Muscle of leg (tissue), 11 donors: Measurements from ENCODE around the gene TMEM161A. TPM values are rescaled to one million over a fixed set of nuclear protein-coding genes. Genes with fewer than 3 reads are reported as not detected.
"Not testable (repeated sequence)": the region's sequence is repeated elsewhere in the genome, so short reads cannot be mapped to it uniquely, and the experiment has no call there.

Experiments used
- DNase-seq: peaks from one replicate; pipeline ENCODE4 v3.0.0; 2013
- H3K27ac ChIP-seq: one replicate; pipeline ENCODE4 v1.5.1; 2013; ENCODE audit warnings: mild to moderate bottlenecking, low read length, control low read depth
- H3K27me3 ChIP-seq: one replicate; pipeline ENCODE4 v1.6.1; 2013; ENCODE audit warnings: low read length; ENCODE audit not compliant: control insufficient read depth, insufficient read depth
- H3K36me3 ChIP-seq: one replicate; pipeline ENCODE4 v1.6.1; 2013; ENCODE audit warnings: low read length; ENCODE audit not compliant: control insufficient read depth, insufficient read depth
- H3K4me1 ChIP-seq: one replicate; pipeline ENCODE4 v1.6.1; 2013; ENCODE audit warnings: low read length; ENCODE audit not compliant: control insufficient read depth, insufficient read depth
- H3K4me3 ChIP-seq: one replicate; pipeline ENCODE4 v1.5.1; 2013; ENCODE audit warnings: low read length, control low read depth
- H3K9me3 ChIP-seq: replicated peaks from 2 replicates; pipeline ENCODE4 v1.6.1; 2013; ENCODE audit warnings: low read depth, low read length; ENCODE audit not compliant: control insufficient read depth
- WGBS: methylation state at CpG from one replicate; pipeline ENCODE4 v1.1.5; 2013; ENCODE audit warnings: missing lambda C conversion rate; ENCODE audit not compliant: insufficient coverage; 5-methylcytosine and 5-hydroxymethylcytosine counted together
- polyA plus RNA-seq, 8 donors: library from polyadenylated mRNA; unstranded; fragments of 120-200 nt; gene quantifications; one replicate each; pipeline versions ENCODE4 v1.2.1 to v1.2.3, GENCODE V29; 2013; ENCODE audit warnings: inconsistent platforms in 1 of 8, low replicate concordance in 1 of 8; ENCODE audit not compliant: insufficient read length in 8 of 8, insufficient read depth in 1 of 8
- total RNA-seq: library from RNA; stranded (reverse); fragments of 120-200 nt; gene quantifications from one replicate; pipeline ENCODE4 v1.2.4, GENCODE V29; 2013

The TMEM161A gene
- total and polyA plus RNA-seq, 9 donors = 18.5 to 36.4 (median 23.3) TPM

DNA sequence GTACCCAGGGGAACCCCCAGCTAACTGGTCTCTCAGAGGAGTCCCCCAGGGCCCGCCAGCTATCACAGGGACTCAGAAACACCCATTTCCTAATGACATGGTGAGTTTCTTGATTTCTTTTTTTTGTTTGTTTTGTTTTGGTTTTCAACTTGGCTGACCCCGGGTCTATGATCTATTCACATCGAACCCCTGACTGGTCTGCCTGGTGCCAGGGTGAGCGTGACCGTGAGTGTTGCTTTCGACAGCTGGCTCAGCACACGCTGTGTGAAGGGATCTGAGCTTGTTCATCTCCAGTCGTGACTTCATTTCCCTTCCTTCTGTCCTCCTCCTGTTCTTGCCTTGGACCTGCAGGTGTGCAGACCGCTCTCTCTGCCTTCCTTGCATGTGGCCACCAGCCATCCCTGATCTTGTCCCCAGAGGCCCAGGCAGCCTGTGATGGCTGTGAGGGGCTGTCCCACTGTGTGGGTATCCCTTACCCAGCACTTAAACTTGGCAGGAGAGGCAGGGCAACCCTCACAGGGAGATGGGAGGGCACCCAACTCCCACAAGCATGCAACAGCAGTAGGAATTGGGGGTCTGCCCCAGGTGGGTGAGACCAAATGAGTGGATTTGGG lies 26.2 kb downstream of the TMEM161A start:
- no peak for DNase-seq
- WGBS = 82% methylated on average over 6 of the region's 9 CpGs
- Histone ChIP-seq H3K36me3 (peaks cover 6% of the 10 kb centered on the region), H3K4me3 (no peak overlapping the region), H3K4me1 (peaks cover 28% of the 10 kb centered on the region), H3K9me3 (no peaks in the 10 kb centered on the region), H3K27me3 (no peaks in the 10 kb centered on the region), H3K27ac (no peak overlapping the region)

DNA sequence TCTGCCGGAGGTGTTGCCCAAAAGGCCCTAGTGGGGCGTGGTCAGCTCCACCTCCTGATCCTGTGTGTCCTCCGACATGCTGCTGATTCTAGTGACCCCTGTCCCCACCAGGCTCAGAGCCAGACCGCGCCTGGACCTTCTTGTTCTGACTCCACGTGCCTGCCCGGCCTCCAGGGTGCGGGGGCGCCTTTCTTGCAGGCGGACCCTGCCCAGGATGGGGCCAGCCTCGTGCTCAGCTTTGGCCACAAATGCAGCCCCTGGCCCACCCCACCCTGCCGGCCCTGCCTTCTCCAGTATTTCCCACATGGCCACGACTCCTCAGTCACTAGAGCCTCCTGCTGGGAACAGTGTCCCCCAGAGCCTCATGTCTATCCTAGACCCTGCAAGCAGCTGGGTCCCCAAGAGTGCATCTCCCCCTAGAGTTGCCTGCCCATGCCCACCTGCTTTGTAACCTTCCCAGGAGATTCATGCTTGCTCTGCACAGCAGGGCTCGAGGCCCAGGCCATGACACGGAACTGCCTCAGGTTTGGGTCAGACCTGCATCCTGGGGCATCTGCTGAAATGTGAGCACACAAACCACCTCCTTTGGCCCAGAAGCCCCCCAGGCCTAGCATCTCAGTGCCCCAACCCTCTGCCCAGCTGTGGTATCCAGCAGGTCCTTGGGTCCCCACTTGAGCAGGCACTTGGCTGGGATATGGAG lies 27.0 kb downstream of the TMEM161A start:
- Histone ChIP-seq H3K4me1 (peaks cover 29% of the 10 kb centered on the region), H3K27me3 (no peaks in the 10 kb centered on the region), H3K27ac (no peak overlapping the region), H3K4me3 (no peak overlapping the region), H3K9me3 (no peaks in the 10 kb centered on the region), H3K36me3 (peaks cover 6% of the 10 kb centered on the region)
- WGBS = 61% methylated on average over 15 of the region's 15 CpGs
- no peak for DNase-seq

DNA sequence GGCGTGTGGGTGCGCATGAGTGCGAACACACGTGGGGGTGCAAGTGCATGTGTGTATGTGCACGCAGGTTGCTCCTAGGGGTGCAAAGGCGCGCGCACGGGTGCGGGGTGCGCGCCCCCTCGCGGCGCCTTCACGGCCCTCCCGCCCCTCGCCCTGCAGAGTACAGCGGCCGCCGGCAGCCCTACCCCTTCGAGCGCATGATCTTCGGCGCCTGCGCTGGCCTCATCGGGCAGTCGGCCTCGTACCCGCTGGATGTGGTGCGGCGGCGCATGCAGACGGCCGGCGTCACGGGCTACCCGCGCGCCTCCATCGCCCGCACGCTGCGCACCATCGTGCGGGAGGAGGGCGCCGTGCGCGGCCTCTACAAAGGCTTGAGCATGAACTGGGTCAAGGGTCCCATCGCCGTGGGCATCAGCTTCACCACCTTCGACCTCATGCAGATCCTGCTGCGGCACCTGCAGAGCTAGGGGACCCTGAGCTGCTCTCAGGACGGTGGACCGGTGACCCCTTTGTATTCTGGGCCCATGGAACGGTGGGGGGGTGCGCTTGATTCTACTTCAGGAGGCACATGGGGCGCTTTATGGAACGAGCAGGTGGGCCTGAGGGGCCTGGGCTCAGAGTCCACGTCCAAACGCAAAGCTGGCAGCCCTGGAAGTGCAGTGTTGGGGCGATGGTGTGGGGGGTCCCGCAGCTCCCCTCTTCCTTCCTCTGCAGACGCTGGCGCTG lies 27.7 kb downstream of the TMEM161A start:
- no peaks in the 10 kb centered on the region for H3K9me3 ChIP-seq
- DNase-seq = no peak
- H3K27me3 ChIP-seq = no peaks in the 10 kb centered on the region
- H3K4me3 ChIP-seq = no peak overlapping the region
- H3K4me1 ChIP-seq = peaks cover 35% of the 10 kb centered on the region
- WGBS = 12% methylated on average over 66 of the region's 66 CpGs
- H3K36me3 ChIP-seq = peaks cover 6% of the 10 kb centered on the region
- H3K27ac ChIP-seq = no peak overlapping the region

DNA sequence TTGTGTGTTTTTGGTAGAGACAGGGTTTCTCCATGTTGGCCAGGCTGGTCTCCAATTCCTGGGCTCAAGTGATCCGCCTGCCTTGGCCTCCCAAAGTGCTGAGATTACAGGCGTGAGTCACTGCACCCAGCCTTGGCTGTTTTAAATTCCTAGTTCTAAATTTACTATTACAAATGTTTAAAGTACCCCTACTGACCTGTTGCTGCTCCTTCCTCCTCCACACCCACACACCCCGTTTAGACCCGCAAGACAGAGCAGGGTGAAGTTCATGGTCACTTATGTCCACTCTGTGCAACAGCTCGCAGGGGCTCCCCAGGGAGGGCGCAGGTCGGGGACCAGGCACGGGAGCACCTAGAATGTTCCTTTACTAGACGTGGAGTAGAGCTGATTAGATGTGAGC lies 28.7 kb downstream of the TMEM161A start:
- no peaks in the 10 kb centered on the region for H3K9me3 ChIP-seq
- no peak overlapping the region for H3K27ac ChIP-seq
- H3K4me1 ChIP-seq = peaks cover 42% of the 10 kb centered on the region
- no peak overlapping the region for H3K4me3 ChIP-seq
- H3K27me3 ChIP-seq = no peaks in the 10 kb centered on the region
- no peak for DNase-seq
- WGBS = 75% methylated on average over 6 of the region's 9 CpGs
- peaks cover 6% of the 10 kb centered on the region for H3K36me3 ChIP-seq

DNA sequence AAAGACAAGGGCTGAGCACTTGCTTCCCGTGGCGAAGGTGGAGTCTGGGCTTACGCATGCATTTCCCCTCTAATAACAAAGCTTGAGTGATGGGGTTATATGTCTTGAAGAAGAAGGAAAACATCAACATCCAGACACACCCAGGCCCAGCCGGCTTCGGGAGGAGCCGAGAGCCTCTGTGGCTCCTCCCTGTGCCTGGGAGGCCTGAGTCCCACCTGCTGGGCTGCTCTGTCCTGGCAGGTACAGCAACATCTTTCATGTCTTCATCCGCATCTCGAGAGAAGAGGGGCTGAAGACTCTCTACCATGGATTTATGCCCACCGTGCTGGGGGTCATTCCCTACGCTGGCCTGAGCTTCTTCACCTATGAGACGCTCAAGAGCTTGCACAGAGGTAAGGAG lies 30.6 kb downstream of the TMEM161A start:
- Histone ChIP-seq H3K27me3 (no peaks in the 10 kb centered on the region), H3K9me3 (no peaks in the 10 kb centered on the region), H3K4me1 (peaks cover 32% of the 10 kb centered on the region), H3K27ac (no peak overlapping the region), H3K4me3 (no peak overlapping the region), H3K36me3 (peaks cover 6% of the 10 kb centered on the region)
- no peak for DNase-seq
- 88% methylated on average over 7 of the region's 11 CpGs for WGBS

DNA sequence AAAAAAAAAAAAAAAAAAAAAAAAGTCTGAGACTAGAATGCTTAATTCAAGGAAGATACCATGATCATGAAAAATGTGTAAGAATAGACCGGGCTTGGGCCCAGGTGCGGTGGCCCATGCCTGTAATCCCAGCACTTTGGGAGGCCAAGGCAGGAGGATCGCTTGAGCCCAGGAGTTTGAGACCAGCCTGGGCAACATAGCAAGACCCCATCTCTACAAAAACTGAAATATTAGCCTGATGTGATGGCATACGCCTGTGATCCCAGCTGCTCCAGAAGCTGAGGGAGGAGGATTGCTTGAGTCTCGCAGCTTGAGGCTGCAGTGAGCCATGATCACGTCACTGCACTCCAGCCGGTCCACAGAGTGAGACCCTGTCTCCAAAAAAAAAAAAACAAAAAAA lies 31.3 kb downstream of the TMEM161A start:
- WGBS = 100% methylated on average over 2 of the region's 7 CpGs
- H3K27me3 ChIP-seq, DNase-seq, H3K4me3 ChIP-seq, H3K9me3 ChIP-seq, H3K27ac ChIP-seq, H3K36me3 ChIP-seq: not testable (repeated sequence)
- H3K4me1 ChIP-seq = peaks cover 25% of the 10 kb centered on the region

DNA sequence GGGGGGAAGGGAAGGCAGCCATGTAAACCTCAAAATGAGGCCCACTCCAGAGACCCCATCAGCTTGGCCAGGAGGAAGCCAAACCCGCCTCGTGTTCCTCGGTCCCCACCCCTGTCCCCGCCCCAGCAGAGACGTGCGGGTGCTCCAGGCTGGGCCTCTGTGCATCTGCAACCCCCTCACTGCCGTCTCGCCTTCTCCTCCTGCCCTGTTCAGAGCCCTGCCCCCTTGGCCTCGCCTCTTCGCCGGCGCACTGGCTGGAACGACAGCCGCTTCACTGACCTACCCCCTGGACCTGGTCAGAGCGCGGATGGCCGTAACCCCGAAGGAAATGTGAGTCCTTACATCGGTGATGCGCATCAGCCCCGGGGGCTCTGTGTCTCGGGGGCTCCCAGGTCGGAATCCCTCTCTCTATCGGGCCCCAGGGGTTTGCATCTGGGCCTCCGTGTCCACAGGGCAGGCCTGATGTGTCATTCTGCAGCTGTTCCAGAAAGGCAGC lies 32.2 kb downstream of the TMEM161A start:
- no peaks in the 10 kb centered on the region for H3K9me3 ChIP-seq
- H3K27me3 ChIP-seq = no peaks in the 10 kb centered on the region
- peak; percentile 56 for DNase-seq
- 10% methylated on average over 24 of the region's 25 CpGs for WGBS
- peak overlapping the region; percentile 15 for H3K27ac ChIP-seq
- peaks cover 21% of the 10 kb centered on the region for H3K4me1 ChIP-seq
- peaks cover 11% of the 10 kb centered on the region for H3K36me3 ChIP-seq
- H3K4me3 ChIP-seq = peak overlapping the region; percentile 27

DNA sequence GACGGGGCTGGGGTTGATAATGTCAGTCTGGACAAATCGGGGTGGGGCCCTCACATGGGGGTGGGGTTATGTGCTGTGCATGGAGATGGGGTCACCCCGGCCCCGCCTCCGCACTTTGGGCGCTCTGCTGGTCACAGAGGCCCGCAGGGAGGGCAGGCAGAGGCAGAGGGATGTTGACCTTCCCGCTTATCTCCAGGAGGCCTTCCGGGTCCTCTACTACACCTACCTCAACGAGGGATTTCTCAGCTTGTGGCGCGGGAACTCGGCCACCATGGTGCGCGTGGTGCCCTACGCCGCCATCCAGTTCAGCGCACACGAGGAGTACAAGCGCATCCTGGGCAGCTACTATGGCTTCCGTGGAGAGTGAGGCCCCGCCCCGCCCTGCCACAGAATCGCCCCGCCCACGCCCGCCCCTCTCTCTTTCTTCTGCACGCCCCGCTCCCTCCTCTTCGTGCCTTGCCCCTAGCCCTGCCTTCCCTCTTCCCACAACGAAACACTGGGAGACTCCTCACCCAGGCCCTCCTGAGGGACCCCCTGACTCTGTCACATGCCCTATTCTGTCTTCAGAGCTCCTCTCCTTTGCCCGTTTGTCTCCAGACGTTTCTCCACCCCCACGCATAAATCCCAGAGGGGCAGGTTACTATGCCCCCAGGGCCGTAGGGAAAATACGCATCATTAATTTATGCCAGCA lies 32.8 kb downstream of the TMEM161A start:
- peaks cover 13% of the 10 kb centered on the region for H3K36me3 ChIP-seq
- peaks cover 20% of the 10 kb centered on the region for H3K4me1 ChIP-seq
- peak overlapping the region; percentile 30 for H3K4me3 ChIP-seq
- peak overlapping the region; percentile 15 for H3K27ac ChIP-seq
- no peaks in the 10 kb centered on the region for H3K9me3 ChIP-seq
- 8% methylated on average over 32 of the region's 36 CpGs for WGBS
- no peaks in the 10 kb centered on the region for H3K27me3 ChIP-seq
- peak; percentile 76 for DNase-seq

DNA sequence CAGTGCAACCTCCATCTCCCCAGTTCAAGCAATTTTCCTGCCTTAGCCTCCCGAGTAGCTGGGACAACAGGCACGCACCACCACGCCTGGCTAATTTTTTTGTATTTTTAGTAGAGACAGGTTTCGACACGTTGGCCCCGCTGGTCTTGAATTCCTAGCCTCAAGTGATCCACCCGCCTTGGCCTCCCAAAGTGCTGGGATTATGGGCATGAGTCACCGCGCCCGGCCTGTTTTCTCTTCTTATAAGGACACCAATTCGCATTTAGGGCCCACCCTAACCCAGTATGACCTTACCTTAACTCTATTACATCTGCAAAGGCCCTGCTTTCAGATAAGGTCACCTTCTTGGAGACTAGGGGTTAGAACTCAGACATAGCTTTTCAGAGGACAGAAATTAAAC lies 35.1 kb downstream of the TMEM161A start:
- H3K27ac ChIP-seq = no peak overlapping the region
- H3K36me3 ChIP-seq = peaks cover 19% of the 10 kb centered on the region
- no peaks in the 10 kb centered on the region for H3K9me3 ChIP-seq
- H3K27me3 ChIP-seq = no peaks in the 10 kb centered on the region
- no peak for DNase-seq
- WGBS = 95% methylated on average over 7 of the region's 11 CpGs
- peaks cover 14% of the 10 kb centered on the region for H3K4me1 ChIP-seq
- H3K4me3 ChIP-seq = no peak overlapping the region

DNA sequence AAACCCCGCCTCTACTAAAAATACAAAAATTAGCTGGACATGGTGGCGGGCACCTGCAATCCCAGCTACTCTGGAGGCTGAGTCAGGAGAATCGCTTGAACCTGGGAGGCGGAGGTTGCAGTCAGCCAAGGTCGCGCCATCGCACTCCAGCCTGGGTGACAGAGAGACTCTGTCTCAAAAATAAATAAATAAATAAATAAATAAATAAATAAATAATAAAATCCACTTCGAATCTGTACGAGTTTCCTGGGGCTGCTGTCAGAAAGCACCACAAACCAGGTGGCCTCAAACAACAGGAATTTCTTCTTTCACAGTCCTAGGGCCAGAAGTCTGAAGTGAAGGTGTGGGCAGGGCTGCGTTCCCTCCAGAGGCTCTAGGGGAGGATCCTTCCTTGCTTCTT lies 35.7 kb downstream of the TMEM161A start:
- not testable (repeated sequence) for H3K27ac ChIP-seq, H3K9me3 ChIP-seq, H3K4me3 ChIP-seq, DNase-seq, H3K27me3 ChIP-seq
- H3K36me3 ChIP-seq = peaks cover 20% of the 10 kb centered on the region
- WGBS = 92% methylated on average over 2 of the region's 10 CpGs
- H3K4me1 ChIP-seq = peaks cover 14% of the 10 kb centered on the region
